GM23338 (cell line): Measurements from ENCODE around the gene ZBTB7C. TPM values are rescaled to one million over a fixed set of nuclear protein-coding genes. Genes with fewer than 3 reads are reported as not detected.

ENCODE experiments used
- ATAC-seq: fragments of 200-7000 bp; cut with Tn5 transposase; 3 replicates; pipeline ENCODE4 v1.9.1; 2020
- DNase-seq: peaks from one replicate; pipeline ENCODE4 v3.0.0-alpha.2; 2015; ENCODE audit warnings: low spot score
- H2AFZ ChIP-seq: fragments of 200-600 bp; sonication (generic); 2 replicates; pipeline ENCODE4 v1.8.0; 2016; ENCODE audit warnings: antibody characterized with exemption, mild to moderate bottlenecking, moderate library complexity
- H3F3A ChIP-seq: fragments of 200-600 bp; sonication (generic); replicated peaks from 2 replicates; pipeline ENCODE4 v1.8.0; 2017; ENCODE audit warnings: antibody characterized with exemption, mixed run types, low read depth
- H3K27ac ChIP-seq: fragments of 200-600 bp; sonication (generic); 2 replicates; pipeline ENCODE4 v1.6.1; 2016; ENCODE audit warnings: low read depth
- H3K27me3 ChIP-seq: fragments of 200-600 bp; sonication (generic); 2 replicates; pipeline ENCODE4 v1.8.0; 2016; ENCODE audit warnings: mild to moderate bottlenecking, mixed run types, moderate library complexity; ENCODE audit not compliant: insufficient read depth
- H3K36me3 ChIP-seq: fragments of 200-600 bp; sonication (generic); 2 replicates; pipeline ENCODE4 v1.8.0; 2016; ENCODE audit warnings: mild to moderate bottlenecking; ENCODE audit not compliant: insufficient read depth
- H3K4me1 ChIP-seq: fragments of 200-600 bp; sonication (generic); 2 replicates; pipeline ENCODE4 v1.8.0; 2016; ENCODE audit warnings: mild to moderate bottlenecking, moderate library complexity; ENCODE audit not compliant: insufficient read depth
- H3K4me2 ChIP-seq: fragments of 200-600 bp; sonication (generic); 2 replicates; pipeline ENCODE4 v1.7.1; 2017; ENCODE audit warnings: mixed run types
- H3K4me3 ChIP-seq: fragments of 200-600 bp; sonication (generic); 2 replicates; pipeline ENCODE4 v1.6.1; 2016; ENCODE audit warnings: mixed run types
- H3K79me2 ChIP-seq: fragments of 200-600 bp; sonication (generic); replicated peaks from 2 replicates; pipeline ENCODE4 v1.8.0; 2017; ENCODE audit warnings: mild to moderate bottlenecking; ENCODE audit not compliant: insufficient read depth
- H3K9me2 ChIP-seq: fragments of 200-600 bp; sonication (generic); 2 replicates; pipeline ENCODE4 v1.8.0; 2017; ENCODE audit not compliant: insufficient read depth
- H4K20me1 ChIP-seq: fragments of 200-600 bp; sonication (generic); replicated peaks from 2 replicates; pipeline ENCODE4 v1.8.0; 2017; ENCODE audit warnings: mild to moderate bottlenecking; ENCODE audit not compliant: insufficient read depth
- H3K27ac Mint-ChIP-seq: 2 replicates; pipeline ENCODE4 v1.8.0; 2020; ENCODE audit warnings: inconsistent platforms, mild to moderate bottlenecking, moderate library complexity, mixed read lengths
- H3K27me3 Mint-ChIP-seq: 3 replicates; pipeline ENCODE4 v1.8.0; 2022; ENCODE audit warnings: low read depth, mild to moderate bottlenecking, moderate library complexity, mixed read lengths, inconsistent platforms; ENCODE audit not compliant: insufficient read depth, poor library complexity
- H3K36me3 Mint-ChIP-seq: 3 replicates; pipeline ENCODE4 v1.8.0; 2021; ENCODE audit warnings: low read depth, mild to moderate bottlenecking, inconsistent platforms, moderate library complexity, mixed read lengths
- H3K4me1 Mint-ChIP-seq: 3 replicates; pipeline ENCODE4 v1.8.0; 2020; ENCODE audit warnings: mild to moderate bottlenecking, inconsistent platforms, mixed read lengths
- H3K4me3 Mint-ChIP-seq: 3 replicates; pipeline ENCODE4 v1.8.0; 2021; ENCODE audit warnings: moderate library complexity, mild to moderate bottlenecking, inconsistent platforms, mixed read lengths
- H3K9me3 Mint-ChIP-seq: 3 replicates; pipeline ENCODE4 v1.8.0; 2020; ENCODE audit warnings: moderate library complexity, mild to moderate bottlenecking, inconsistent platforms, mixed read lengths
- ZNF462 ChIP-seq: fragments of 250-450 bp; sonication (Bioruptor Pico); IDR thresholded peaks from 2 replicates; pipeline ENCODE4 v1.5.0; 2020; ENCODE audit warnings: mild to moderate bottlenecking, moderate library complexity
- polyA plus RNA-seq: library from polyadenylated mRNA; unstranded; fragments of >200 nt; fragmentation: Nextera tagmentation; extraction: Ambion mirVana; gene quantifications from 2 replicates; pipeline ENCODE4 v1.2.1, GENCODE V29; 2016
- total RNA-seq: library from RNA; depleted of rRNA; stranded (reverse); fragments of >200 nt; shearing (Covaris generic); gene quantifications from 2 replicates; pipeline ENCODE4 v1.2.3, GENCODE V29; 2014
- TF ChIP-seq, protein P1 (sequence below): IDR thresholded peaks from 2 replicates; pipeline ENCODE4 v1.6.1; 2016; ENCODE audit warnings: antibody characterized with exemption

Gene ZBTB7C
- total and polyA plus RNA-seq, 2 experiments from 2014 or later: 0.03 to 0.14 TPM

- peaks cover 51% of the 10 kb centered on the region for H3K4me1 Mint-ChIP-seq
- H3K9me2 ChIP-seq: no peaks in the 10 kb centered on the region
- H3K36me3 Mint-ChIP-seq: no peaks in the 10 kb centered on the region; the same call in 2 of the 3 replicates
- no peaks in the 10 kb centered on the region; the same call in 1 of the 2 replicates for H4K20me1 ChIP-seq
- H3K4me1 ChIP-seq: peaks cover 36% of the 10 kb centered on the region
- peak overlapping the region; percentile 98 for H3K4me2 ChIP-seq
- DNase-seq: peak; percentile 49
- no peaks in the 10 kb centered on the region for H3F3A ChIP-seq
- no peaks in the 10 kb centered on the region for H3K79me2 ChIP-seq
- TF ChIP-seq ZNF462 (CRISPR knock-in tag): no peak
- TF ChIP-seq, protein P1, sequence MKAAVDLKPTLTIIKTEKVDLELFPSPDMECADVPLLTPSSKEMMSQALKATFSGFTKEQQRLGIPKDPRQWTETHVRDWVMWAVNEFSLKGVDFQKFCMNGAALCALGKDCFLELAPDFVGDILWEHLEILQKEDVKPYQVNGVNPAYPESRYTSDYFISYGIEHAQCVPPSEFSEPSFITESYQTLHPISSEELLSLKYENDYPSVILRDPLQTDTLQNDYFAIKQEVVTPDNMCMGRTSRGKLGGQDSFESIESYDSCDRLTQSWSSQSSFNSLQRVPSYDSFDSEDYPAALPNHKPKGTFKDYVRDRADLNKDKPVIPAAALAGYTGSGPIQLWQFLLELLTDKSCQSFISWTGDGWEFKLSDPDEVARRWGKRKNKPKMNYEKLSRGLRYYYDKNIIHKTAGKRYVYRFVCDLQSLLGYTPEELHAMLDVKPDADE: no peak
- ATAC-seq: peak; percentile 50
- peak overlapping the region; percentile 75 for H3K4me3 Mint-ChIP-seq
- H3K27me3 ChIP-seq: peaks cover 51% of the 10 kb centered on the region
- no peaks in the 10 kb centered on the region; the same call in 2 of the 3 replicates for H3K9me3 Mint-ChIP-seq
- H3K27ac ChIP-seq: no peak overlapping the region
- peak overlapping the region; percentile 85 for H3K4me3 ChIP-seq
- H3K27ac Mint-ChIP-seq: no peak overlapping the region
- peaks cover 44% of the 10 kb centered on the region for H3K27me3 Mint-ChIP-seq
- peak overlapping the region; percentile 89 for H2AFZ ChIP-seq
- no peaks in the 10 kb centered on the region for H3K36me3 ChIP-seq
Measured at GRCh38 chr18:48136827-48137373, 272.3 kb downstream of the ZBTB7C start.
